ENCODE results near the gene GFOD2. TPM values are rescaled to one million over a fixed set of nuclear protein-coding genes. Genes with fewer than 3 reads are reported as not detected.

Gene GFOD2
- total and polyA plus RNA-seq, 9 donors: 8.3 to 15.9 (median 12.9) TPM

- H3K4me1 ChIP-seq (ENCODE audit: insufficient read depth): no peaks in the 10 kb centered on the region
- TF ChIP-seq POLR2A (IDR thresholded peaks at IDR 0.05) (no peak), CTCF (IDR thresholded peaks at IDR 0.05) (no peak), EP300 (IDR thresholded peaks at IDR 0.05) (no peak)
- H3K4me3 ChIP-seq: no peak overlapping the region
- H3K27ac ChIP-seq: no peak overlapping the region
- 85 to 90% (median 90%) methylated on average over 10 of the region's 10 CpGs for WGBS, 3 donors
- no peaks in the 10 kb centered on the region for H3K27me3 ChIP-seq
- H3K9me3 ChIP-seq: no peaks in the 10 kb centered on the region
- no peak for DNase-seq
- intact Hi-C loops (cut with DNase I): loop anchor here in 2 of 4 donors (5.0 to 10.0 kb wide), 3 partner anchors 125 to 345 kb away; partner anchors contain the start of genes CTRL (in 1 of the 2), DDX28 (in 1 of the 2), DUS2 (in 1 of the 2) and RANBP10 (in 1 of the 2)
- H3K36me3 ChIP-seq: no peaks in the 10 kb centered on the region
Measured at GRCh38 chr16:67679935-67680897, 38.9 kb downstream of the GFOD2 start.

GRCh38 chr16:67678354-67679023 is 40.6 kb downstream of the GFOD2 start:
- Histone ChIP-seq H3K36me3 (no peaks in the 10 kb centered on the region), H3K4me1 (ENCODE audit: insufficient read depth) (peaks cover 4% of the 10 kb centered on the region), H3K9me3 (no peaks in the 10 kb centered on the region), H3K4me3 (no peak overlapping the region), H3K27ac (no peak overlapping the region), H3K27me3 (no peaks in the 10 kb centered on the region)
- TF ChIP-seq CTCF (IDR thresholded peaks at IDR 0.05) (no peak), POLR2A (IDR thresholded peaks at IDR 0.05) (no peak)
- DNase-seq: no peak
- intact Hi-C loops (cut with DNase I): loop anchor here in 2 of 4 donors (5.0 to 10.0 kb wide), 3 partner anchors 126 to 346 kb away; partner anchors contain the start of genes CTRL (in 1 of the 2), DDX28 (in 1 of the 2), DUS2 (in 1 of the 2) and RANBP10 (in 1 of the 2)
- 89 to 94% (median 91%) methylated on average over 12 of the region's 12 CpGs for WGBS, 3 donors

- intact Hi-C loops (cut with DNase I): loop anchor here in 2 of 4 donors (5.0 to 10.0 kb wide), 3 partner anchors 127 to 347 kb away; partner anchors contain the start of genes CTRL (in 1 of the 2), DDX28 (in 1 of the 2), DUS2 (in 1 of the 2) and RANBP10 (in 1 of the 2)
- H3K9me3 ChIP-seq: no peaks in the 10 kb centered on the region
- H3K36me3 ChIP-seq: no peaks in the 10 kb centered on the region
- no peak overlapping the region for H3K27ac ChIP-seq
- no peaks in the 10 kb centered on the region for H3K27me3 ChIP-seq
- TF ChIP-seq EP300 (IDR thresholded peaks at IDR 0.05): no peak
- TF ChIP-seq POLR2A (IDR thresholded peaks at IDR 0.05): no peak
- no peak for TF ChIP-seq CTCF (IDR thresholded peaks at IDR 0.05)
- H3K4me1 ChIP-seq (ENCODE audit: insufficient read depth): peaks cover 12% of the 10 kb centered on the region
- DNase-seq: no peak
- no peak overlapping the region for H3K4me3 ChIP-seq
- whole genome bisulfite sequencing, 3 donors: 82 to 100% (median 95%) methylated on average over 1 of the region's 1 CpG
Measured at GRCh38 chr16:67677712-67678111, 41.4 kb downstream of the GFOD2 start.

- no peak for DNase-seq
- no peaks in the 10 kb centered on the region for H3K9me3 ChIP-seq
- no peaks in the 10 kb centered on the region for H3K36me3 ChIP-seq
- peaks cover 12% of the 10 kb centered on the region for H3K4me1 ChIP-seq (ENCODE audit: insufficient read depth)
- no peak for TF ChIP-seq CTCF (IDR thresholded peaks at IDR 0.05)
- TF ChIP-seq POLR2A (IDR thresholded peaks at IDR 0.05): no peak
- no peak for TF ChIP-seq EP300 (IDR thresholded peaks at IDR 0.05)
- no peaks in the 10 kb centered on the region for H3K27me3 ChIP-seq
- 79 to 86% (median 82%) methylated on average over 8 of the region's 8 CpGs for WGBS, 3 donors
- no peak overlapping the region for H3K4me3 ChIP-seq
- H3K27ac ChIP-seq: no peak overlapping the region
- intact Hi-C loops (cut with DNase I): loop anchor here in 2 of 4 donors (5.0 to 10.0 kb wide), 3 partner anchors 128 to 348 kb away; partner anchors contain the start of genes CTRL (in 1 of the 2), DDX28 (in 1 of the 2), DUS2 (in 1 of the 2) and RANBP10 (in 1 of the 2)
Measured at GRCh38 chr16:67676939-67677338, 42.2 kb downstream of the GFOD2 start.
